Esophagus squamous epithelium (tissue), 5 donors: ENCODE measurements around the gene CCDC83. TPM values are rescaled to one million over a fixed set of nuclear protein-coding genes. Genes with fewer than 3 reads are reported as not detected.
"Not testable (repeated sequence)": the region's sequence is repeated elsewhere in the genome, so short reads cannot be mapped to it uniquely, and the experiment has no call there.

ENCODE experiments used
- DNase-seq: peaks from one replicate; lab custom pipeline; 2025; lab: John Stamatoyannopoulos, UW
- H3K27ac ChIP-seq, 4 donors: fragments of 200-600 bp; sonication (generic); one replicate each; pipeline ENCODE4 v1.5.1; 2016 to 2019; ENCODE audit warnings: mild to moderate bottlenecking in 1 of 4
- H3K27me3 ChIP-seq, 4 donors: fragments of 200-600 bp; sonication (generic); 1 replicate in 3 of 4; 2 replicates in 1 of 4; pipeline versions ENCODE4 v1.5.1 to v1.6.0; 2017 to 2021; ENCODE audit warnings: antibody characterized with exemption in 1 of 4
- H3K36me3 ChIP-seq, 3 donors: fragments of 200-600 bp; sonication (generic); one replicate each; pipeline ENCODE4 v1.5.1; 2016 to 2019
- H3K4me1 ChIP-seq, 3 donors: fragments of 200-600 bp; sonication (generic); one replicate each; pipeline ENCODE4 v1.5.1; 2017 to 2019
- H3K4me3 ChIP-seq, 4 donors: fragments of 200-600 bp; sonication (generic); 1 replicate in 3 of 4; 2 replicates in 1 of 4; pipeline ENCODE4 v1.5.1; 2016 to 2019; ENCODE audit warnings: mild to moderate bottlenecking in 2 of 4, moderate library complexity in 1 of 4
- H3K9me3 ChIP-seq, 3 donors: fragments of 200-600 bp; sonication (generic); one replicate each; pipeline ENCODE4 v1.5.1; 2016 to 2019
- CTCF ChIP-seq, 6 experiments: fragments of 450-650 bp in 4 of 6; fragments of 200-600 bp in 2 of 6; sonication (generic) in 2 of 6; IDR thresholded peaks; one replicate each; pipeline ENCODE4 v1.5.1; 2016 to 2019; ENCODE audit warnings: antibody characterized with exemption in 6 of 6, mild to moderate bottlenecking in 4 of 6, moderate library complexity in 4 of 6
- POLR2A ChIP-seq, 4 donors: fragments of 450-650 bp; IDR thresholded peaks; one replicate each; pipeline ENCODE4 v1.6.1; 2017; ENCODE audit warnings: antibody characterized with exemption in 4 of 4, mild to moderate bottlenecking in 4 of 4, moderate library complexity in 3 of 4
- WGBS, 2 donors: methylation state at CpG; one replicate each; pipeline ENCODE4 v1.1.5; 2018; 5-methylcytosine and 5-hydroxymethylcytosine counted together
- intact Hi-C: fragments of 100-400 bp; cut with DNase I; formaldehyde crosslinking; loops from one replicate; pipeline ENCODE4 v1.15.0; 2022
- total RNA-seq, 4 donors: library from RNA; depleted of rRNA; stranded (reverse); fragments of >200 nt; gene quantifications; one replicate each; pipeline ENCODE4 v1.1.0, GENCODE V29; 2016
- donor health status: DM: yes; HTN: yes; CAD: no.

Gene CCDC83
- total RNA-seq, 4 donors from 2014 or later = not detected

GRCh38 chr11:85923455-85923854, 68.3 kb downstream of the CCDC83 start:
- intact Hi-C loops = no loop called here
- Histone ChIP-seq H3K4me1 (no peaks in the 10 kb centered on the region), H3K36me3 (no peaks in the 10 kb centered on the region), H3K9me3 (no peaks in the 10 kb centered on the region), H3K27me3 (peaks cover 0 to 15% (median 0%) of the 10 kb centered on the region in 4 donors), H3K27ac (no peak overlapping the region), H3K4me3 (no peak overlapping the region)
- TF ChIP-seq POLR2A (IDR thresholded peaks at IDR 0.05) = no peak
- no peak for TF ChIP-seq CTCF (IDR thresholded peaks at IDR 0.05)
- WGBS, 2 donors = 82 to 91% methylated on average over 1 of the region's 1 CpG
- DNase-seq = no peak

- DNase-seq, H3K4me3 ChIP-seq, H3K36me3 ChIP-seq, H3K4me1 ChIP-seq, H3K9me3 ChIP-seq, intact Hi-C loops, H3K27ac ChIP-seq: not testable (repeated sequence)
- peaks cover 0 to 15% (median 0%) of the 10 kb centered on the region in 4 donors for H3K27me3 ChIP-seq
- 56 to 82% methylated on average over 2 of the region's 2 CpGs for WGBS, 2 donors
Measured at GRCh38 chr11:85926653-85927214, 71.6 kb downstream of the CCDC83 start.

- TF ChIP-seq CTCF (IDR thresholded peaks at IDR 0.05) (no peak), POLR2A (IDR thresholded peaks at IDR 0.05) (no peak)
- no peak for DNase-seq
- intact Hi-C loops = no loop called here
- no peak overlapping the region for H3K4me3 ChIP-seq
- 78 to 87% methylated on average over 11 of the region's 11 CpGs for WGBS, 2 donors
- H3K27ac ChIP-seq = no peak overlapping the region
- H3K36me3 ChIP-seq = no peaks in the 10 kb centered on the region
- no peaks in the 10 kb centered on the region for H3K9me3 ChIP-seq
- H3K4me1 ChIP-seq = peaks cover 0 to 4% (median 3%) of the 10 kb centered on the region in 3 donors
- H3K27me3 ChIP-seq = peaks cover 0 to 11% (median 0%) of the 10 kb centered on the region in 4 donors
Measured at GRCh38 chr11:85930879-85931366, 75.7 kb downstream of the CCDC83 start.

GRCh38 chr11:85934596-85935169, 79.5 kb downstream of the CCDC83 start:
- H3K9me3 ChIP-seq = no peaks in the 10 kb centered on the region
- 51 to 70% methylated on average over 23 to 26 of the region's 47 CpGs for WGBS, 2 donors
- no peak for DNase-seq
- no peaks in the 10 kb centered on the region for H3K36me3 ChIP-seq
- no peak overlapping the region for H3K27ac ChIP-seq
- peak overlapping the region in 2 of 4 donors; percentile 13 to 36 for H3K4me3 ChIP-seq
- H3K4me1 ChIP-seq = peaks cover 0 to 4% (median 3%) of the 10 kb centered on the region in 3 donors
- peaks cover 0 to 11% (median 0%) of the 10 kb centered on the region in 4 donors for H3K27me3 ChIP-seq
- intact Hi-C loops = no loop called here
- TF ChIP-seq CTCF (IDR thresholded peaks at IDR 0.05) (no peak), POLR2A (IDR thresholded peaks at IDR 0.05) (no peak)

- no peak for TF ChIP-seq CTCF (IDR thresholded peaks at IDR 0.05)
- no peak for TF ChIP-seq POLR2A (IDR thresholded peaks at IDR 0.05)
- Histone ChIP-seq H3K4me1 (peaks cover 0 to 4% (median 3%) of the 10 kb centered on the region in 3 donors), H3K9me3 (no peaks in the 10 kb centered on the region), H3K27me3 (peaks cover 0 to 11% (median 0%) of the 10 kb centered on the region in 4 donors), H3K27ac (no peak overlapping the region), H3K4me3 (no peak overlapping the region), H3K36me3 (no peaks in the 10 kb centered on the region)
- intact Hi-C loops = no loop called here
- 84 to 94% methylated on average over 5 to 7 of the region's 10 CpGs for WGBS, 2 donors
- no peak for DNase-seq
Measured at GRCh38 chr11:85935751-85936150, 80.6 kb downstream of the CCDC83 start.
